HG02938 (cell line): ENCODE measurements around the gene POLR2E.

Experiments used
- ATAC-seq: cut with Tn5 transposase; IDR thresholded peaks from one replicate; pipeline ENCODE4 v1.9.1; 2021; ENCODE audit warnings: mild to moderate bottlenecking, moderate library complexity; ENCODE audit not compliant: unreplicated experiment

POLR2E gene

GRCh38 chr19:1082165-1082927, 12.8 kb downstream of the POLR2E start:
- no peak for ATAC-seq

GRCh38 chr19:1081301-1082164, 13.6 kb downstream of the POLR2E start:
- ATAC-seq = no peak

GRCh38 chr19:1080360-1081161, 14.6 kb downstream of the POLR2E start:
- no peak for ATAC-seq

GRCh38 chr19:1079566-1080111, 15.5 kb downstream of the POLR2E start:
- no peak for ATAC-seq

- no peak for ATAC-seq
Observed at GRCh38 chr19:1076951-1077350, 18.2 kb downstream of the POLR2E start.

- ATAC-seq = no peak
Observed at GRCh38 chr19:1076046-1076386, 19.2 kb downstream of the POLR2E start.

GRCh38 chr19:1074544-1075283, 20.5 kb downstream of the POLR2E start:
- no peak for ATAC-seq

GRCh38 chr19:1073956-1074517, 21.1 kb downstream of the POLR2E start:
- no peak for ATAC-seq

GRCh38 chr19:1073063-1073955, 21.9 kb downstream of the POLR2E start:
- no peak for ATAC-seq

GRCh38 chr19:1072371-1073015, 22.7 kb downstream of the POLR2E start:
- no peak for ATAC-seq

GRCh38 chr19:1070931-1071791, 24.0 kb downstream of the POLR2E start:
- no peak for ATAC-seq

GRCh38 chr19:1070576-1070930, 24.6 kb downstream of the POLR2E start:
- no peak for ATAC-seq

GRCh38 chr19:1069009-1069779, 26.0 kb downstream of the POLR2E start:
- no peak for ATAC-seq

- ATAC-seq = no peak
Observed at GRCh38 chr19:1068009-1069001, 26.9 kb downstream of the POLR2E start.

- no peak for ATAC-seq
Observed at GRCh38 chr19:1067341-1067957, 27.7 kb downstream of the POLR2E start.
